ENCODE results near the gene PRSS56.

The PRSS56 gene

DNA sequence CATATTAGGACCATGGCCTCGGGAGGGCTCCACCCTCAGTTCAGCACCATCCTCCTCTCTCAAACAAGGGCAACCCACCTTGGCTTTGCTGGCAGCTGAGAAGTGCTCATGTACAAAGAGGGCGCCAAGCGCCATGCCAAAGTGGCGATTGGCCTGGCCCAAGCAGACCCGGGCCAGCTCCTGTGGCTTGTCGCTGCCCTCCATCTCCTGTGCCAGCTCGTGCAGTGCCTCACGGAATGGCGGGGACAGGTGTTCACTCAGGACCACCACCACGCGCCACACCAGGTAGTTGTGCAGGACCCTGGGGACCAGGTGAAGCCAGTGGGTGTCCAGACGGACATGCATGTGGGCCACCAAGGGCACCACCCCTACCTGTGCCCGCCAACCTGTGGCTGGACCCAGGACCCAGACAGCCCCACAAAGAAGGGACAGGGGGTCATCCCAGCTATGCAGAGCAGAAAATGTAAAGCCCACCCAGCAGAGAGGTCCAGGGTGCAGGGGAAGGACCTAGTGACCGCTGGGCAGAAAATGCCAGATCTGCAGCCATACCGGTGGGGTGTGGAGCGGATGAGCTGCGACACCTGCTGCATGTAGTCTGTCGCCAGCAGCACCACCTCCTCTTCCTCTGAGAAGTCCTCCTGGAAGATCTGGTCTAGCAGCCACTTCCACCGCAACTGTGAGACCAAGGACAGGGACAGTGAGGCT is 36.1 kb upstream of the PRSS56 start:
- no peak for DNase-seq (ENCODE audit: low read depth)
- TF ChIP-seq, protein P1, sequence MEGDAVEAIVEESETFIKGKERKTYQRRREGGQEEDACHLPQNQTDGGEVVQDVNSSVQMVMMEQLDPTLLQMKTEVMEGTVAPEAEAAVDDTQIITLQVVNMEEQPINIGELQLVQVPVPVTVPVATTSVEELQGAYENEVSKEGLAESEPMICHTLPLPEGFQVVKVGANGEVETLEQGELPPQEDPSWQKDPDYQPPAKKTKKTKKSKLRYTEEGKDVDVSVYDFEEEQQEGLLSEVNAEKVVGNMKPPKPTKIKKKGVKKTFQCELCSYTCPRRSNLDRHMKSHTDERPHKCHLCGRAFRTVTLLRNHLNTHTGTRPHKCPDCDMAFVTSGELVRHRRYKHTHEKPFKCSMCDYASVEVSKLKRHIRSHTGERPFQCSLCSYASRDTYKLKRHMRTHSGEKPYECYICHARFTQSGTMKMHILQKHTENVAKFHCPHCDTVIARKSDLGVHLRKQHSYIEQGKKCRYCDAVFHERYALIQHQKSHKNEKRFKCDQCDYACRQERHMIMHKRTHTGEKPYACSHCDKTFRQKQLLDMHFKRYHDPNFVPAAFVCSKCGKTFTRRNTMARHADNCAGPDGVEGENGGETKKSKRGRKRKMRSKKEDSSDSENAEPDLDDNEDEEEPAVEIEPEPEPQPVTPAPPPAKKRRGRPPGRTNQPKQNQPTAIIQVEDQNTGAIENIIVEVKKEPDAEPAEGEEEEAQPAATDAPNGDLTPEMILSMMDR (conservative IDR thresholded peaks at IDR 0.05; ENCODE audit: low read depth, low read length): no peak
- H3K4me3 ChIP-seq (ENCODE audit: low read depth, low read length): no peak overlapping the region

DNA sequence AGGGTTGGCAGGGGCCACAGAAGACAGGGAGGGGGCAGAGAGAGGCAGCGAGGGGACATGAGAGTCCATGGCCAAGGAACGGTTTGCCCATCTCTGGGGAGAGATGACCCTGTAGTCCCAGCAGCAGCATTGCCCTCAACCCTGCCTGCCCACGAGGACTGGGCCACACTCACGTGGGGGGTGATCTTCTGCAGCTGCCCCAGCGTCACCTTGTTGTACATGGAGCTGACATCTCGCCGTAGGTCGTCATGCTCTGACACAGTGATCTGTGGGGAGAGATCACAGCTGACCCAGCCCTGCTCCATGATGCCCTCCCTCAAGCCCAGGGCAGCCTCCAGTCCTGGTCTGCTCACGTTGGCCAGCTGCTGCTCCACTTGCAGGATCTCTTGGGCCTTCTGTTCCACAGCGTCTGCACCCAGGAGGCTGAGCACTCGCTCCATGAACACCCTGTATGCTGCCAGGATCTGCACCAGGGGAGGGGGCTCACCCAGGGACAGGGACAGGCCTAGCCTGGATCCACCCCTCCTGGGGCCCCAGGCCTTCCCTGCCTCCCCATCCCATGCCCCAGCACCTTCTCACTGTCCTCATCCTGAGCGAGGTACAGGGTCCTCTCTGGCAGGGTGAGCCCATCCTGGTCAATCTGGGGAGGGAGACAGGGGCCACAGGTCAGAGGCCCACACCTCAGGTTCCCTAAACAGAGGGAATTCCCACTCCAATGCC is 35.4 kb upstream of the PRSS56 start:
- no peak for DNase-seq (ENCODE audit: low read depth)
- TF ChIP-seq, protein P1 (conservative IDR thresholded peaks at IDR 0.05; ENCODE audit: low read depth, low read length): no peak

DNA sequence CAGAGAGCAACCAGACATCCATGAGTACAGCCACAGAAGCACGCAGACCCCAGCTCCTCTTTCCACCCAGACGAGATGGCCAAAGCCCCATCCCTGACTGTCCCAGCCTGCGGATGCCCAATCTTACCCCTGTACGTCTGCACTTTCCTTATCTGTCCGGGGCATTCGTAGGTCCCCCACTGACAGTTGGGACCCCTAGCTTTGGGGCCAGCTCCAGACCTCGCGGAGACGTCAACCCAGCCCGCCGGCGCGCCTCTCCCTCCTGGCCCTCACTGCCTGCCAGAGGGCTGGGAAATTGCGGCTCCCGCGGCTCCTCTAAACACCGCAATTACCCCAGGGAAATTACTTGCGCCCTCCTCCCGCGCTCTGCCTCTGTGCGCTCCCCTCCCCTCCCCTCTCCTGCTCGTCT is 34.8 kb upstream of the PRSS56 start:
- TF ChIP-seq, protein P1 (conservative IDR thresholded peaks at IDR 0.05; ENCODE audit: low read depth, low read length): no peak
- no peak for DNase-seq (ENCODE audit: low read depth)
- H3K4me3 ChIP-seq (ENCODE audit: low read depth, low read length): no peak overlapping the region

More for the DNA sequence above, 35.4 kb upstream of the PRSS56 start:
- no peak overlapping the region for H3K4me3 ChIP-seq (ENCODE audit: low read depth, low read length)

DNA sequence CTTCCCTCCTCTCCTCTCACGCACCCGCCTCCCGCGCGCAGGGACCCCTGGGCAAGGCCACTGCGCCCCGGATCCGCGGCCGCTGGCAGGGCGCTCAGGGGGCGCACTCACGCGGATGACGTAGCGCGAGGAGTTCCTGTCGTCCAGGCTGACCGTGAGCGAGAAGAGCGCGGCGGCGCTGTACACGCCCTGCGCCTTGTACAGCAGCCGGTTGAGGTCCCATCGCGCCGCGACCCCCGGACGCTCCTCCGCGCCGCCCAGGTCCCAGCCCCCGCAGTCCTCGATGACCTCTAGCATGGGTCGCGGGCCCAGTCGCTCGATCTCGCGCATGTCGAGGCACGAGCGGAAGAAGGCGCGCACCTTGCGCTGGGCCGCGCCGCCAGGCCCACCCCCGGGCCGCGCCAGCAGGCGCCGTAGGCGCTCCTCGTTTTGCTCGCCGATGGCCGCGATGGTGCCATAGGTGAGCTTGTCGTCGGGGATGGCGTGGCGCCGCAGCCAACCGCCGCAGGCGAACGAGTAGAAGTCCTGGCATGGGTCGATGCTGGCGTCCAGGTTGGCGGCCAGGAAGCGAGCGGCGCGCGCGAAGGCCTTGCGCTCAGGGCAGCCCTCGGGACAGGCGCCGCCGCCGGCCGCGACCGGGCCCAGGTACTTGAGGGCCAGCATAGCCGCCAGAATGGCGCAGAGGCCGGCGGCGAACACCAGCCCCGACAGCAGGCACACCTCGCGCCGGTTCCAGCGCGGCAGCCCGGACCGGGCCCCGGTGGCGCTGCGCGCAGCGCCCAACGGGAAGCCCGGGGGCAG is 34.2 kb upstream of the PRSS56 start:
- TF ChIP-seq, protein P1 (conservative IDR thresholded peaks at IDR 0.05; ENCODE audit: low read depth, low read length): no peak
- H3K4me3 ChIP-seq (ENCODE audit: low read depth, low read length): no peak overlapping the region
- DNase-seq (ENCODE audit: low read depth): no peak

DNA sequence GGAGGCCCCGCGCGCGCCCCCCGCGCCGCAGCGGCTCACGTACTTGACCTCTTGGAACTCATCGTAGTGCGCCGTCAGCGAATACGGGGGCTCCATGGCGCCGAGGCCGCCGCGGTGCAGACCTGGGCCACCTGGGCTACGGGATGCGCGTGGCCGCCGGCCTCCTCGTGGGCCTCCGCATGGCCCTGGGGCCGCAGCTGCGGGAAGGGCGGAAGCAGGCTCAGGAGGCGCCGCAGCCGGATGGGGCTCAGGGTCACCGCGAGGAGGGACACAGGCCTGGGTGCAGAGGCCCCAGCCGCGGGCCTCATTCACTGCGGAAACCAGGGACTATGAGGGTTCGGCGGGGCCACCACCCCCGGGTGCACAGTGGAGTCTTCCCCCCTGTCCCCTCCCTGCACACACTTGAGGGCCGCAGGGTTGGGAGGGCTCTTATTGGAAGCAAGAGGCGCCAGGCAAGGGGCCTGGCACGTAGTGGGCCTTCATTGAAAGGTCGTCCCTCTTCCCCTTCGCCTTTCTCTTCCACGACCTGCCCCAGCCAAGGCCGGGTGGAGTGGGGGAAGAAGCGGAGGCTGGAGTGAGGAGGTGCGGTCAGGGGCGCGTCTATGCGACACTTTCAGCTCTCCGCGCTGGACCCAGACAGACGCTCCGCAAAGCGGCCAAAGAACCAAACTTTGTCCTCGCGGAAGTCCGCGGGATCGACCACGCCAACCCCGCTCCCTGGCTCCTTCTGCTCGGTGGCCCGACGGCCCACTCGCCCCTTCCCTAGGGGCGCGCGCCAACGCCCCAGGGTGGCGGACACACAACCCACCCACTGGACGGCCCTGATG is 33.4 kb upstream of the PRSS56 start:
- DNase-seq (ENCODE audit: low read depth): no peak
- TF ChIP-seq, protein P1 (conservative IDR thresholded peaks at IDR 0.05; ENCODE audit: low read depth, low read length): no peak
- no peak overlapping the region for H3K4me3 ChIP-seq (ENCODE audit: low read depth, low read length)

DNA sequence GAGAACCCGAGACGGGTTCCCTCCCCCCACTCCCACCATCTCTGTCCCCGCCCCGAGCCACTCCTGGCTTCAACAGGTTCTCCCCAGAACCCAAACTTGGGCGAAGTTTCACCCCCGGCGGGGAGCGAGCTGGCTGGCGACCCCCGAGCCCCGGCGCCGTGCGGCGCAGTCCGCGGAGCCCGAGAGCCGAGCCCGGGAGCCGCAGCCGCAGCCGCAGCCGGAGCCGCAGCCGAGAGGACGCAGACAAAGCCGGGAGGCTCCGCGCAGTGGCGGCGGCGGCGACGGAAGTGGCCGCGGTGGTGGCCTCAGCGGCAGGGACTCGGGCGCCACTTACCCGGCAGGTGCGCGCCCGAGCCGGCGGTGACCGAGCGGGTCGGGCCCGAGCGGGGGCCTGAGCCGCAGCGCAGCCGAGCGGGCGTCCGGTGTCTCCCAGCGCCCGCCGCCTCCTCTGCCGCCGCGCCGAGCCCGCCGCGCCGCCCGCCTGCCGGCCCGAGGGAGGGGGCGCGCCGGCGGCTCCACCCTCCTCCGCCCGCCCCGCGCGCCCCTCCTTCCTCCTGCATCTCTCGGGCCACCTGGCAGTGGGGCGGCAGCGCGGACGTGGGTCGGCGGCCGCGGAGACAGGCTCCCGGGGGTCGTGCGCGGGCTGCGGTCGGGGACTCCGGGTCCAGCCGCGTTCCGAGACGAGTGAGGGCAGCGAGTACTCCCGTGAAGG is 32.6 kb upstream of the PRSS56 start, which contains the start of gene ECEL1:
ECEL1 (minus strand) TSS at position 450 of the 712 bp plus-strand sequence. CDS start 1,181 bp downstream, outside the sequence.
- no peak within 1 kb of the TSS for H3K4me3 ChIP-seq (ENCODE audit: low read depth, low read length)
- TF ChIP-seq, protein P1 (conservative IDR thresholded peaks at IDR 0.05; ENCODE audit: low read depth, low read length): no peak
- no peak for DNase-seq (ENCODE audit: low read depth)

Data from choroid plexus epithelial cell (primary cell).